Superior temporal gyrus (tissue), 1 donor: ENCODE measurements around the gene STX4.

Experiments used
- DNase-seq: peaks from one replicate; pipeline ENCODE4 v3.0.0-alpha.2; 2016; ENCODE audit errors: extremely low spot score

The STX4 gene

GRCh38 chr16:31020536-31020935, 12.8 kb upstream of the STX4 start:
- no peak for DNase-seq

GRCh38 chr16:31022544-31023251, 10.7 kb upstream of the STX4 start:
- no peak for DNase-seq

- DNase-seq, result no peak
These were observed 10.1 kb upstream of the STX4 start for GRCh38 chr16:31023252-31023602.

- no peak for DNase-seq
These were observed 9.6 kb upstream of the STX4 start for GRCh38 chr16:31023627-31024226.

GRCh38 chr16:31025339-31025738, 8.0 kb upstream of the STX4 start:
- no peak for DNase-seq

- no peak for DNase-seq
These were observed 4.1 kb upstream of the STX4 start for GRCh38 chr16:31029272-31029671.

GRCh38 chr16:31031276-31031675, 2.1 kb upstream of the STX4 start:
- no peak for DNase-seq

- peak; percentile 93 for DNase-seq
These were observed 543 bp downstream of the STX4 start for GRCh38 chr16:31033709-31034492.

- DNase-seq, result no peak
These were observed 3.3 kb downstream of the STX4 start for GRCh38 chr16:31036691-31037090.

- DNase-seq, result peak; percentile 35
These were observed 5.6 kb downstream of the STX4 start for GRCh38 chr16:31038993-31039392.

- no peak for DNase-seq
These were observed 9.5 kb downstream of the STX4 start for GRCh38 chr16:31042866-31043265.

- no peak for DNase-seq
These were observed 10.0 kb downstream of the STX4 start for GRCh38 chr16:31043352-31043751.

GRCh38 chr16:31043898-31044481, 10.6 kb downstream of the STX4 start:
- DNase-seq, result no peak

- no peak for DNase-seq
These were observed 17.1 kb downstream of the STX4 start for GRCh38 chr16:31050280-31051030.

GRCh38 chr16:31052114-31052513, 18.8 kb downstream of the STX4 start:
- DNase-seq, result no peak

- DNase-seq, result no peak
These were observed 22.3 kb downstream of the STX4 start for GRCh38 chr16:31055613-31056012.

GRCh38 chr16:31061126-31061812, 27.9 kb downstream of the STX4 start:
- no peak for DNase-seq

GRCh38 chr16:31061813-31062440, 28.6 kb downstream of the STX4 start:
- DNase-seq, result no peak

GRCh38 chr16:31063495-31063842, 30.1 kb downstream of the STX4 start:
- DNase-seq, result no peak

- no peak for DNase-seq
These were observed 30.7 kb downstream of the STX4 start for GRCh38 chr16:31063843-31064611.
